ENCODE measurements around the gene MYO18A.

Gene MYO18A

DNA sequence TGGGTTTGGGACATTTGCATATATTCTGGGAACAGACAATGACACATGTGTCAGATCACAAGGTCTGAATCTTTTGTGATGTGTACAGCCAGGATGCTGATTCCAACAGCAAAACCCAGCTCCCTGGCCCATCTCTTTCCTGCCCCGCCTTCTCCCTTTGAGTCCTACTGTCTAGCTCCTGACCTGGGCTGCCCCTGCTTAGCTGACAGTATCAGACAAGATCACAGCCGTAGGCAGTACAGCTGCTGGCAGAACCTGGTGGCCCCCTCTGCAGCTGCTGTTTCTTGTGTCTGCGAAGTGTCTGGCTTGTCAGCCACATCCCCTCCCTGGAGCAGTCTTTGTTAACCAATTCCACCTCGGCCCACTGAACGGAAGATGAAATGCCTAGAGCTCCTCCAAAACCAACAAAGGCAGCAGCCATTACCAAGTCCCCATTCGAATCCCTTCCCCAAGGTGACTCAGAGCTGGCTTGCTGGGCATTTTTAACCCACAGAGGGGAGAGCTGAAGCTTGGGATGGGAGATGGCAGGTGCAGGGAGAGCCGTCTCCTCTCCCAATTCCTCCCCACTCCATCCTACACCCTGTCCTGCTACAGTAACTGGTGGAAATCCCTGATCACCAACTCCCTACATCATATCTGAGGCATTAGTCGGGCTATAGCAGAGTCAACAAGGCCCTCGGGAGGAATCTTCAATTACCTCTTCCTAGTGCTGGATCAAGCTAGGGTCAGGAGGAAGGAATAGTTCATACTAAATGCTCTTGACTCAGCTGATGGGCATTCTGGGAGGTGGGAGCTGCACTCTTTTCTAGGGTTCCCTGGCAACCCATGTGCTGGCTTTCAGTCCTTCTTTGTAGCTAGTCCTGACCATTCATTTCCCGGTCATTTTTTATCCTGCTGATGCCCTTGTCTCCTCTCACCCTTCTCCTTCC lies 131.5 kb downstream of the MYO18A start:
- no peak for DNase-seq

GRCh38 chr17:29046473-29046839 lies 133.7 kb downstream of the MYO18A start:
- no peak for DNase-seq

- DNase-seq, result no peak
Measured at GRCh38 chr17:29045734-29046472, 134.3 kb downstream of the MYO18A start.

DNA sequence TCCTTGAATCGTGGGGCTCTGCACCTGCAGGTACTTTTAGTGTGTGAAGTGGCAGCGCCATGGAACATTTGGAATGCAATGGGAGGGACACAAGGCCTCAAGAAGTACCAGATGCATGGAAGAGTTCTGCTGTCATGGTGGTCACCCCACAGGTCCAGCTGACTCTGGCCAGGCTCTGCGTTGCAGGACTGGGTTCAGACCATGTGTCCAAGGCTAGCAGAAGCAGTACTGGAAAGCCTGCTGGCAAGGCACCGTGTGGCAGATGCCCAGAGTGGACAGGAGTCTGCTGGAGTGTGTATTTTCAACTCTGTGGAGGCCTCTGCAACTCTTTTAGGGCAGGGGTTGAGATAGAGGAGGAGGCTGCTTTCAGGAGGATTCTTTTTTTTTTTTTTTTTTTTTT lies 135.2 kb downstream of the MYO18A start:
- no peak for DNase-seq

- DNase-seq, result no peak
Measured at GRCh38 chr17:29043539-29044145, 136.6 kb downstream of the MYO18A start.

GRCh38 chr17:29042679-29043538 lies 137.3 kb downstream of the MYO18A start, which contains the start of gene PIPOX:
TSS of gene PIPOX (plus strand) at chr17:29043141. CDS start at chr17:29043226, 85 bp downstream.
- DNase-seq, result no peak

DNA sequence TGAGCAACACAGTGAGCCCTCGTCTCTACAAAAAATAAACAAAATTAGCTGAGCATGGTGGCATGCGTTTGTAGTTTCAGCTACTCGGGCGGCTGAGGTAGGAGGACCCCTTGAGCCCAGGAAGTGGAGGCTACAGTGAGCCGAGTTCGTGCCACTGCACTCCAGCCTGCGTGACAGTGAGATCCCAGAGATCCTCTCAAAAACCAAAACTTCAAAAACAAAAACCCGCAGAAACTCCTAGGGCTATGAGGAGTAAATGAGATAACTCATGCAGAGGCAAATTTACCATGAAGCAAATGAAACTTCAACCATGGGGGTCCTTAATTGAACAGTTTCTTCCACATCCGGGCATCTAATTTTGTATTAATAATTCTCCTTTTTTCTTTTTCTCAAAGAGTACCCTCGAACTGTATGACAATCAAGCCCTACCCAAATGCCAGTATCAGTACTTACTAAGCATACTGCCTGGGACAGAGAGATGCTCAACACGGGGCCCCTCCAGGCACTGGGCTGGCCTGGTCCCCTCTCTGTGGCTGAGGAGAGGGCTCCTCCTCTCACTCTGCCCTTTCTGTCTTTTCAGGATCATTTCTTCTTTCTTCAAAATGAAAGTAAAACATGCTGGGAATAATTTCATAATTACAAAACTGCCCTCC lies 138.0 kb downstream of the MYO18A start:
- no peak for DNase-seq

DNA sequence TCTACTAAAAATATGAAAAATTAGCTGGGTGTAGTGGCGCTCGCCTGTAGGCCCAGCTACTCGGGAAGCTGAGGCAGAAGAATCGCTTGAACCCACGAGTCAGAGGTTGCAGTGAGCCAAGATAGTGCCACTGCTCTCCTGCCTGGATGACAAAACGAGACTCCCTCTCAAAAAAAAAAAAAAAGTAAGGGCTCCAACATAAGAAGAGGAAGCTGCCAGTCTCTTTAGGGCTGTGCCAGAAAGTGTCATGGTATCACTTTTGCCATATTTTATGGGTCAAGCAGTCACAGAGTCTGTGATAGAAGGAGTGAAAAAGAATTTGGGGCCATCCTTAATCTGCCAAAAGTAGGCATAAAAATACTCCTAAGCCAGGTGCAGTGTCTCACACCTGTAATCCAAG lies 138.6 kb downstream of the MYO18A start:
- DNase-seq, result no peak

- DNase-seq, result no peak
Measured at GRCh38 chr17:29041091-29041490, 139.1 kb downstream of the MYO18A start.

DNA sequence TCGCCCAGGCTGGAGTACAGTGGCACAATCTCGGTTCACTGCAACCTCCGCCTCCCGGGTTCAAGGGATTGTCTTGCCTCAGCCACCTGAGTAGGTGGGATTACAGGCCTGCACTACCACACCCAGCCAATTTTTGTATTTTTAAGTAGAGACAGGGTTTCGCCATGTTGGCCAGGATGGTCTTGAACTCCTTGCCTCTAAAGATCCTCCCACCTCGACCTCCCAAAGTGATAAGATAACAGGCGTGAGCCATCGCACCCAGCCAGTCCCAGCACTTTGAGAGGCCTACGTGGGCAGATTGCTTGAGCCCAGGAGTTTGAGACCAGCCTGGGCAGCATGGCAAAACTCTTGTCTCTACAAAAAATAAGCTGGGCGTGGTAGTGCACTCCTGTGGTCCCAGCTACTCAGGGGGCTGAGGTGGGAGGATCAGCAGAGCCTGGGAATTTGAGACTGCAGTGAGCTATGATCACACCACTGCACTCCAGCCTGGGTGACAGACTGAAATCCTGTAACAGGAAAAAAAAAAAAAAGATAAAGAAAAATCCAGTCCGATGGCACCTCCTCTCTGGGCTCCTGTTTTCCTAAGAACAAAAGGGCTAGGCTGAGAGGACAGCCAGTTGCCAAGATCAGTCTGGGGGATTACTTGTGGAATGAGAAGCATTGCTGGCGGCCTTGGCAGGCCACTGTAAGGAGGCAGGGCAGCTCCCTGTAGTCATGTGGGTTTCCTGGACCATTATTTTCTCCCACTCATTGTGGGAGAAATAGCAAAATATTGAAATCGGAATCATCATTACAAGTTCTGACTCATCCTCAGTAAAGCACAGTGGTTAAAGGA lies 140.2 kb downstream of the MYO18A start:
- DNase-seq, result no peak

DNA sequence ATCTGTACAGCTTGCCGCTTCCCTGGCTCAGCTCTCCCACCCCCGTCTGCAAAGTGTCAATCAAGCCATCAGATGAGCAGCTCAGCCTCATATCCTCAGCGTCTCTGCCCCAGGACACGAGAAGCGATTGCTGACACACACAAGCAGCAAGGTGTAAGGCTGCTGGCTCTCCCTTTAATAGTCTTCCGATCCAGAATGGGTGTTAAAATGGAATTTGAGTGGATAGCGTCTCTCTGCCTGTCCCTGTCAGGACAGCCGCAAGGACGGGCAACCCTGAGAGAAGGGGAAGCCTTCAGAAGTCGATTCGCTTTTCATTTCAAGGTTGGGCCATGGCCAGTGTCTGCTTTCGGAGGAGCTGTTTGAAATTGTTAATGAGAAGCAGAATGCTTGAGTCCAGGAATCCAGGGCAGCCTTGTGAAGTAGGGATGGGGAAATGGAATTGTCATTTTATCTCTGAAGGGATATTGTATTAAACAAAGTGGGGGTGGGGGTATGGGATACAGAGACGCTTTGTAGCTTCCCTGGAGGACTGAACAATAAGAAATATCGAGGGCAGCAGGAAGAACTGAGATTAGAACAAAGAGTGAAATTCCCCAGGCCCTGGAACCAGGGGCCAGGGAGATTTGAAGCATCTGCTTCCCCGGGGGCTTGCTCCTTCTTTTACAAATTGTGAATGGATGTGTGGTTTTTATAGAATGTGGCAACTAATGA lies 142.0 kb downstream of the MYO18A start:
- DNase-seq, result no peak

- no peak for DNase-seq
Measured at GRCh38 chr17:29037739-29038084, 142.5 kb downstream of the MYO18A start.

DNA sequence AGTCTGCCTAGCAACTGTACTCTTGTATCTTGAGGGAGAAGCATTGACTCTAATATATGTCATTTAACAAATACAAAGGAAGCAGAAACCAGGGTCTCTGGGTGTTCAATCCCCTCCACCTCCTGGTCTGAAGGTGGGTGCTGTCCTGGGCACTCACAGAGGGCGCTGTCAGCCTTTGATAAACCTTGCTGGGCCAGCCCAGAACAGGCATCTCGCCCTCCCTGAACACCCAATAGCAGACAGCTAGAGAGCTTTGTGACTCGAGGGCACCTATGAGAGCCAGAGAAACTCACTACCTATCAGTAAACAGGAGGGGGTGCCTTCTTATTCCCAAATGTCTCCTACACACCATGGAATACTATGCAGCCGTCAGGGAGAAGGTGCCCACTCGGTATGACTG lies 143.6 kb downstream of the MYO18A start:
- DNase-seq, result no peak

GRCh38 chr17:29034510-29034909 lies 145.7 kb downstream of the MYO18A start:
- DNase-seq, result no peak

DNA sequence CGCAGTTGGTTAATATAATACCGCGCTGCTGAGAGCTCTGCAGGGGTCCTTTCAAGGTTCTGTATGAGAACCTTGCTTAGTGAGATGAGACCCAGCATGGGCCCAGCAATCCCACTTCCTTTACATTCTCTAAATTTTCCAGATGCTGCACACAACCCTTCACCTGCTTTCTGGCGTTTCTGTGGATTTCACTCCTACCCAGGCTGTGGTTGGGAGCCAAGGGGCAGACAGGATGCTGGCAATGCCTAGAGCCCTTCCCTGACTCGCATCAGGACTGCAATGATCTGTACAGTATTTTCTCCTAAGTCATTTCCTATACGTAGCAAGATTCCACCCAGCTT lies 147.4 kb downstream of the MYO18A start:
- DNase-seq, result no peak

DNA sequence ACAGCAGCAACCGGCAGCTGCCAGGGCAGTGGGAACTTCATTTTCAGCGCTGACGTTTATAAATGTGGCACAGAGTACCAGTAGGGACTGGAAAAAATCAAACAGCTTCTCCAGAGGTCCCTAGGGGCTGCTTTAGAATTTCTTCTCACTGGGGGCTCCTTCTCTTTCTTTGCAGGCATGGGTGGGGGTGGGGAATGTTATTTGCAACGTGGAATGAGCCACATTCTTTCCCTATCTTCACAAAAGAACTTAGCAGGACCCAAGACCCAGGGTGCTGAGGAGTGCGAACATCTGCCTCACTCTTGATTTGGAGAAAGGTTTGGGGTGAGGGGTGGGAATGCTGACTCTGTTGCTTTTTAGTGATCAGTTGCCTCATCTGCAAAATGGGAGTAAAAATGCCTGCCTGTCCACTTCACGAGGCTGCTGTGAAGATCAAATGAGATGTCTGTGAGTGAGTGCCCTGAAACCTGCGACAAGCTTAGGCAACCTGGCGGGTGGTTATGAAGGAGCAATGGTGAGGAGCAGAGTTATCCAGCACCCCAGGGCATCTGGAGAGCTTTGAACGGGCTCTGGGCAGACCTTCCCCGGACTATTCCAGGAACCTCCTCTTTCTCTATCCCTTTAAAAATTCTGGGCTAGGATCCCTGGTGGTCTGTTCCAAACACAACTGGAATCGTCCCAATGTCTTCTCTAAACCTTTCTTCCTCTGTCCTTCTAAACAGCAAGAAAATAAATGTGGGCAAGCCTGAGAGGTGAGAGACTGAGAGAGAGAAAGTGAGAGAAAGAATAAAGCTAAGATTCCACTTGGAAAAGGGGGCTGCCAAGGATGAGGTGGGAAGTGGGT lies 148.0 kb downstream of the MYO18A start:
- DNase-seq, result no peak

- no peak for DNase-seq
Measured at GRCh38 chr17:29031488-29031887, 148.7 kb downstream of the MYO18A start.

DNA sequence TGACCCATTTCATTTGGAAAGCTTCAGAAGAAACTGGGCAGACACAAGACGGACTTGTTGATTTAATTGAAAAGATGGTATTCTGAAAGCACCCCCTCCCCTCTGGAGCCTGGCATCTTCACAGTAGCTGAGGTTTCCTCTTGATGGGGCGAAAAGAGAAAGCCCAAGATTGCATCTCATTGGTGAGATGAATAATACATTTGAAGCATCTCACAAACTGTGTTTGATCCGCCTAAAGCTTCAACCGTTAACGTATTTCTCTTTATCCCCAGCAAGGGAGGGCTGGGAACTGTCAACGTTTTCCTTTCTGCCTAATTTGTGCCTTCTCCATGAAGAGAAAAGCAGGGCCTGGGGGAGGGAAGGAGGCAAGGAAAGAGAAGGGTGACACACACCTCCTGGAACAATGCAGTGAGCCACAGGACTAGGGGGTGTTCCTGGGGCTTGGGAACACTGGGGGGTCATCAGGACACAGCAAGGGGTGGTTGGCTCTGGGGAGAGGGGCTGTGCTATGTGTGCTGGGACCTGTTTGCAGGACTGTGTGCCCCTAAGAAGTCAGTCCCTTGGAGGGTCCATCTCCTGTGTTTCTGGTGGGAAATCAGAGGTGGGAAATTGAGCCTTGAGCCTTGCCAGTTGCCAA lies 155.8 kb downstream of the MYO18A start:
- no peak for DNase-seq

DNA sequence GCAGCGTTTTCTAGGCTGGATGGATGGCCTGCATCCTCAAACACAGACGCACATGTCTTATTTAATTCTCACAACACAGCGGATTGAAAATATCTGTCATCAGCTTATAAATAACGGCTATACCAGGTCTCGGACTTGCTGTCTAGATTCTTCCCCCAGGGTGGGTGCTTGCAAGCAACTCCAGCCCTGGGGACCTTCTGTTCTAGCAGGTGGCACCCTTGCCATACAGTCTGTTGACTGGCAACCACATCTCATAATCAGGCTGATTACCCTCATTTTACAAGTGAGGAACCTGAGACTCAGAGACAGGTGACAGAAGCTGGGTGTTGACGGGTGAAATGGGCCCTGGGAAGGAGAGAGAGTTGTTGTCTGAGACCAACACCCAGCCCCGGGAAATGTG lies 158.1 kb downstream of the MYO18A start:
- DNase-seq, result no peak
